ENCODE data around the gene RGS14. TPM values are rescaled to one million over a fixed set of nuclear protein-coding genes. Genes with fewer than 3 reads are reported as not detected.

RGS14 gene
- total RNA-seq, 1 donor from 2014 or later: 16.2 TPM

DNA sequence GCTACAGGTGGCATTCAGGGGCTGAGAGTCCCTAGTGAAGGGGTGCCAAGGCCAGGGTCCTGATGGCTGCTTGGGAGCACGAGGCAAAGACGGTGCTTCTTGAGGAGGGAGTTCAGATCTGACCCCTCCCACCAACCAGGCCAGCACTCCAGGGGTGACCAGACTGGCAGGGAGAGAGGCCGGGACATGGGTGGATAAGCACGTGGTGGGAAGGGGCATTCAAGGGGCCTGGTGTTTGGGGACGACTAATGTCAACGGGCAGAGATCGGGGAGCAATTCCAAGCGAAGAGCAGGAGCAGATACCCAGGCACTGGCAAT lies 4.5 kb downstream of the RGS14 start:
- ATAC-seq (no peak), DNase-seq (no peak)
- TF ChIP-seq, protein P1, sequence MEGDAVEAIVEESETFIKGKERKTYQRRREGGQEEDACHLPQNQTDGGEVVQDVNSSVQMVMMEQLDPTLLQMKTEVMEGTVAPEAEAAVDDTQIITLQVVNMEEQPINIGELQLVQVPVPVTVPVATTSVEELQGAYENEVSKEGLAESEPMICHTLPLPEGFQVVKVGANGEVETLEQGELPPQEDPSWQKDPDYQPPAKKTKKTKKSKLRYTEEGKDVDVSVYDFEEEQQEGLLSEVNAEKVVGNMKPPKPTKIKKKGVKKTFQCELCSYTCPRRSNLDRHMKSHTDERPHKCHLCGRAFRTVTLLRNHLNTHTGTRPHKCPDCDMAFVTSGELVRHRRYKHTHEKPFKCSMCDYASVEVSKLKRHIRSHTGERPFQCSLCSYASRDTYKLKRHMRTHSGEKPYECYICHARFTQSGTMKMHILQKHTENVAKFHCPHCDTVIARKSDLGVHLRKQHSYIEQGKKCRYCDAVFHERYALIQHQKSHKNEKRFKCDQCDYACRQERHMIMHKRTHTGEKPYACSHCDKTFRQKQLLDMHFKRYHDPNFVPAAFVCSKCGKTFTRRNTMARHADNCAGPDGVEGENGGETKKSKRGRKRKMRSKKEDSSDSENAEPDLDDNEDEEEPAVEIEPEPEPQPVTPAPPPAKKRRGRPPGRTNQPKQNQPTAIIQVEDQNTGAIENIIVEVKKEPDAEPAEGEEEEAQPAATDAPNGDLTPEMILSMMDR (IDR thresholded peaks at IDR 0.05): no peak
- H3K36me3 ChIP-seq: no peaks in the 10 kb centered on the region
- H3K4me1 ChIP-seq: peaks cover 71% of the 10 kb centered on the region
- no peaks in the 10 kb centered on the region for H3K9me3 ChIP-seq
- H3K27me3 ChIP-seq (ENCODE audit: low read depth): no peaks in the 10 kb centered on the region
- H3K27ac ChIP-seq: peak overlapping the region; percentile 63
- intact Hi-C loops (cut with DNase I): no loop called here
- H3K4me3 ChIP-seq: no peak overlapping the region

DNA sequence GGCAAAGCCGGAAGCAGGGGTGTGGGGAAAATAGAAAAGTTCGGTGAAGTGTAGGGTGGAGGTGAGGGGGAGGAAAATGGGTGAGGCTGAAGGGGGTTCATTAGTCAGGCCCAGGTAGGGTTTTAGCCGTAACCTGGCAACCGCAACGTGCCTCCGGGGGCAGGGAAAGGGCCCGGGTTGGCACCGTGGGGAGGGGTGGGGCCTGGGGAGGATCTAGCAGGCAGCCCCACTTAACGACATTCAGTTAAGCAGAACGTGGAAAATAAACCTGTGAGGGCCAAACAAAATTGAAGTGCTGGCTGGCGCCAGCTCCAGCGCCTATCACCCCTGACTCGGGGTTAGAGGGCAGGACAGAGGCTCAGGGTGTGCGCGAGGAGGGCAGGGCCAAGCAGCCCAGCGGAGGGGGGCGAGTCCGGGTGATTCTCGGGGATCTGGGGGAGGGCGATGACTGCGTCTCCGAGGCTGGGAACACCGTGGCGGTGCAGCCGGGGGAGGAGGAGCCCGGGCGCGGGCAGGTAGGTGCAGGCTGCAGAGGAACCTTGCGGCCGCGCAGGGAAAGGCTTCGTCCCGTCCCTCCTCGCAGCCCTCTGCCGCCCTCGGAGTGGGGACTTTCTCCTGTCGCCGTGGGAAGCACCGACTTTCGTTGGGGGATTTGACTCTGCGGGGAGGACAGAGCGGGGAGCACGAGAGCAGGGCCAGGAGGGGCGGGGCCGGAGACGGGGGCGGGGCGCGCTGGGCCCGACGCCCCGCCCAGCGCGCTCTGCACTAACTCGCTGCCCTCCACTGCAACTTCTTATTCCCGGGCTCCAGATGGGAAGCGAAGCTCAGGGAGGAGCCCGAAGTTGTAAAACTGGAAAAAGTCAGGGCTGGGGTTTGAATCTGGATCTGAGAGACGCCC lies 5.1 kb downstream of the RGS14 start:
- Histone ChIP-seq H3K36me3 (peaks cover 4% of the 10 kb centered on the region), H3K9me3 (no peaks in the 10 kb centered on the region), H3K27me3 (ENCODE audit: low read depth) (no peaks in the 10 kb centered on the region), H3K4me1 (peaks cover 73% of the 10 kb centered on the region), H3K4me3 (peak overlapping the region; percentile 59), H3K27ac (peak overlapping the region; percentile 63)
- intact Hi-C loops (cut with DNase I): no loop called here
- peak; percentile 79 for DNase-seq
- TF ChIP-seq, protein P1 (IDR thresholded peaks at IDR 0.05): no peak
- peak; percentile 77 to 81 for ATAC-seq

DNA sequence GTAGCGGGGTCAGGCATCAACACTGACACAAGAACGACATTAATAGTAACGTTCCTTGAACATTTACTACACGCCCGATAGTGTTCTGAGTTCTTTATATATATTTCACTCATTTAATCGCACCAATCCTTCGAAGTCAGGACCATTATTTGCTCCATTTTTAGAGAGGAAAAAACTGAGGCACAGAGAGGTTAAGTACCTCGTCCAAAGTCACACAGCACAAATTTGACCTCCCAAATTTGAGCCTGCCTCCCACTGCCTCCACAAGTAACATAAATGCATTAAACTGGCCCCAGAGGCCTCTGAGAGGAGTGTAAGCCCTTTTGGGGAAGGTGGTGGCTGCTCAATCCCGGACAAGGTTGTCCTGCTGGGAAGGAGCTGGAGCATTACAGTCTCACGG lies 5.8 kb downstream of the RGS14 start:
- H3K27ac ChIP-seq: no peak overlapping the region
- H3K4me1 ChIP-seq: peaks cover 67% of the 10 kb centered on the region
- intact Hi-C loops (cut with DNase I): no loop called here

DNA sequence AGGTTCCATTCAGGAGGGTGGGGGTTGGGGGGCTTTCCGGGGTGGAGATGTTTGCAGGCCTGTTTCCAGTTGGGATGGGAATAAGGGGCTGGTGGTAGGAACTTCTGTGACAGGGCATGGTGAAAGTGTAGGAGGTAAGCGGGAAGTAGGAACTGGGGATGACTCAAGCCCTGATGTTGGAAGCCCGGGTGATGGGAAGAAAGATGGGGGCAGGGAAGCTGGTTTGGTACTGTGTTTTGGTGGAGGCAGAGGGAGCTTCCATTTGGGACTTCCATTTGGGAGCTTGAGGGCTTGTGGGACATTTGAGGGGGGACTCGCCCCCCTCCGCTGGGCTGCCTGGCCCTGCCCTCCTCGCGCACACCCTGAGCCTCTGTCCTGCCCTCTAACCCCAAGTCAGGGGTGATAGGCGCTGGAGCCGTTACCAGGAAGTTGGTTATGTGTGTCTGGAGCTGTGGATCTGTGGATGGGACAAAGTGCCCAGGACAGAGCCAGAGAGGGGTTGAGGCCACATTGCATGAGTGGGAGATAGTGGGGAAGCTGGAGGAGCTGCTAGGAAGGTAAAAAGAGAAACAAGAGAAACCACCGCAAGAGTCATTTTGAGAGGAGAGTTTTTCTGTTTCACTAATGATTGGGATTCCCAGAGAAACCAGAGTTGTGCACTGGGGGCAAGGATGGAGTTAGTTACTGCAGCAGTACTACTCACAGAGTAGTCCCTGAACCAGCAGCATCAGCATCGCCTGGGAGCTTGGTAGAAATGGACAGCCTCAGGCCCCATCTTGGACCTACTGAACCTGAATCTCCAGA lies 6.6 kb downstream of the RGS14 start:
- ATAC-seq: no peak
- peak; percentile 36 for DNase-seq
- Histone ChIP-seq H3K4me1 (peaks cover 60% of the 10 kb centered on the region), H3K4me3 (no peak overlapping the region), H3K27me3 (ENCODE audit: low read depth) (no peaks in the 10 kb centered on the region), H3K9me3 (no peaks in the 10 kb centered on the region), H3K27ac (no peak overlapping the region), H3K36me3 (peaks cover 10% of the 10 kb centered on the region)
- intact Hi-C loops (cut with DNase I): no loop called here
- TF ChIP-seq, protein P1 (IDR thresholded peaks at IDR 0.05): no peak

More for the DNA sequence above, 5.8 kb downstream of the RGS14 start:
- TF ChIP-seq, protein P1 (IDR thresholded peaks at IDR 0.05): no peak
- peak overlapping the region; percentile 59 for H3K4me3 ChIP-seq
- H3K36me3 ChIP-seq: peaks cover 10% of the 10 kb centered on the region
- ATAC-seq (no peak), DNase-seq (peak; percentile 8)
- no peaks in the 10 kb centered on the region for H3K27me3 ChIP-seq (ENCODE audit: low read depth)
- H3K9me3 ChIP-seq: no peaks in the 10 kb centered on the region

DNA sequence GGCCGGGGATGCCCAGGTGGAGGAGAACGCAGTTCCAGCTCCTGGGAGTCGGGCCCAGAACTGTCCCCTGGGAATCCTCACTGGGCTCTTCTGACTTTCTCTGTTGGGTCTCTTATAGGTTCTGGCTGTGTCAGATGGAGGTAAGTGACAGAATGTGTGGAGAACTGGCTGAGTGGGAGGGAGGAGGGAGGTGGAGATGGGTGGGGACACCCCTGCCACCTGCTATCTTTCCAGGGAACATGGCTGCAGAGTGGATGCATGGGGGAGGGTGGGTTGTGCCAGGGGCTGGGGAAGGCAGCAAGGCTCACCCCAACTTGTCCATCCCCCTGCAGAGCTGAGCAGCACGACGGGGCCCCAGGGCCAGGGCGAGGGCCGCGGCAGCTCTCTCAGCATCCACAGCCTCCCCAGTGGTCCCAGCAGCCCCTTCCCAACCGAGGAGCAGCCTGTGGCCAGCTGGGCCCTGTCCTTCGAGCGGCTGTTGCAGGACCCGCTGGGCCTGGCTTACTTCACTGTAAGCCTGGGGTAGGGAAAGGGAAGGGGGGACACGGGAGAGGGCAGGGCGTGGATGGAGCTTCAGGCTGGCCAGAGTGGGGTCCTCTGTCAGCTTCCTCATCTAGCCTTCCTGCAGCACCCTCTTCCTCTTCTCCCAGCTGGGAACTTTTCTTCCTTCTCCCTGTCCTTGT lies 8.3 kb downstream of the RGS14 start:
- intact Hi-C loops (cut with DNase I): no loop called here
- H3K9me3 ChIP-seq: no peaks in the 10 kb centered on the region
- H3K27ac ChIP-seq: peak overlapping the region; percentile 81
- peaks cover 10% of the 10 kb centered on the region for H3K36me3 ChIP-seq
- H3K27me3 ChIP-seq (ENCODE audit: low read depth): no peaks in the 10 kb centered on the region
- no peak for ATAC-seq
- TF ChIP-seq, protein P1 (IDR thresholded peaks at IDR 0.05): no peak
- DNase-seq: no peak
- H3K4me3 ChIP-seq: no peak overlapping the region
- peaks cover 66% of the 10 kb centered on the region for H3K4me1 ChIP-seq

Measured in lower lobe of right lung (tissue), 2 donors.